IPS-NIHi11 (cell line): ENCODE data around the gene RAB5B.
A peak's percentile ranks its signal among the peaks of the same experiment; 100 is the strongest.
"Not testable (repeated sequence)": the region's sequence is repeated elsewhere in the genome, so short reads cannot be mapped to it uniquely, and the experiment has no call there.

Source experiments
- DNase-seq: peaks from one replicate; pipeline ENCODE4 v3.0.0; 2012; ENCODE audit warnings: mixed read lengths, low spot score

Gene RAB5B

DNA sequence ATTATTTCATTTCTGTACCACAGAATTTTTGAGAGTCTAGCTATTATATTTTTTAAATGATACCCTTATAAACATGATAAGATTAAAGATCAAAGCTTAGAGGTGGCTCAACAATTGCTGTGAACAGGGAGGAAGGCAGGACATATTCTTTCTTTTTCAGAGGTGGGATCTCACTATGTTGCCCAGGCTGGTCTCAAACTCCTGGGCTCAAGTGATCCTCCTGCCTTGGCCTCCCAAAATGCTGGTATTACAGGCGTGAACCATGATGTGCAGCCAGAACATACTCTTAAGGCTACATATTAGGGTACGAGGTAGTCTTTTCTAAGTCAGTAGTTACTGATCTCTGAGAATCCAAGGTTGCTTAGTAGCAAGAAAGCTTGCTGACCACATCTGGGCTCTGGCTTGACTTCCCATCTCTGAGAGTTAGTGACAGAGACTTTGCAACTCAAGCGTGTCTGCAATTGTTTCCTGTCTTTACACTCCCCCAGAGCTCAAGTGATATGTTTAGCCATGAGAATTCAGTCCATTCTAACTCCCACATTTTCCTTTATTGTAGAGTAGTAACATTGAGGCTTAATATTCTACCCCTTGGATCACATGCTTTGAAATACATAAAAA is 8.6 kb downstream of the RAB5B start:
- no peak for DNase-seq

DNA sequence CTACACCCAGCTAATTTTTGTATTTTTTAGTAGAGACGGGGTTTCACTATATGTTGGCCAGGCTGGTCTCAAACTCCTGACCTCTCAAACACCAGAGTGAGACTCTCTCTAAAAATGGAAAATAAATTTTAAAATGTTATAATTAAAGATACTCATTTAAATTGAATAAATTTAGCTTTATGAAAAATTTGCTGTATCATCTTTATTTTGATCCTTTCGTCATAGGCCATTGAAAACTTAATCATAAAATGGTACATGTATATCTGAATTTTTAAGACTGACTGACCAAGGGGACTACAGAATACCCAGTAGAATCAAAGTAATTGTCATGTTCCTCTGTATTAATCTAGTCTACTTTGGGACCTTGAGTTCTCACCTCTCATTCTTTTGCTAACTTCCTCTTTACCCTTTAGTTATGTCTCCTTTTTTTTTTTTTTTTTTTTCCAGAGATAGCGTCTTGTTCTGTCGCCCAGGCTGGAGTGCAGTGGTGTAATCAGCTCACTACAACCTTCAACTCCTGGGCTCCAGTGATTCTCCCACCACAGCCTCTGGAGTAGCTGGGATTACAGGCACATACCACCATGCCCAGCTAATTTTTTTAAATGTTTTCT is 9.5 kb downstream of the RAB5B start:
- DNase-seq = no peak

DNA sequence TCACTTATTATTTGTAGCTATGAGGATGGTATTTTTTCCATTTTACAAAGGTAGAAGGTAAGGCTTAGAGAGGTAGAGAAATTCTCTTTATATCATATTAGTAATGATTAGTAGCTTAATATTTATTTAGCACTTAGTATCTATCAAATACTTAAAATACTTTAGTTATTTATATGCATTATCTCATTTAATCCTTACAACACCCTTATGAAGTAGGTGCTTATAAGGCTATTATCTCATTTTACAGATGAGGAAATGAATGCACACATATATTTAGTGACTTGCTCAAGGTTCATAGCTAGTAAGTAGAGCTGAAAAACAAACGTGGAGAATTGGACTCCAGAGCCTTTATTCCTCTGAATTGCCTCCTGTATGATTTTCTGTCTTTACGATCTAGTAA is 11.0 kb downstream of the RAB5B start:
- DNase-seq = no peak

DNA sequence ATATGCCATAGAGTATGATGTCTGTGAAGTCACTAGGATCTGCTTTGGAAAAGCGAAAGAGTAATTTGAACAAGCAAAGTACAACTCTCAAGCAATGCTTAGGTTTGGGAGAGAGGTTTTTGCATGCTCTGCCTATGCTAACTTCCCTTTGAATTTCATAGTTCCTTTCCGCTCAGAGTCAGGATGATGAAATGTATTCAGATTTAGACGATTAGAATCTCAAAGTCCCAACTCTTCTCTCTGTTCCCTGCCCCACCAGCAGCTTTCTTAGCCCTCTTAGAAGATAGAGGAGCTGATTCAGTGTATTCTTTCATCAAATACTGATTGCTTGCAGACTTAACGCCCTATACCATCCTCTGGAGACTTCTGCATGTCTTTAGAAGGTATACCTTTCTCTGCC is 11.5 kb downstream of the RAB5B start:
- no peak for DNase-seq

DNA sequence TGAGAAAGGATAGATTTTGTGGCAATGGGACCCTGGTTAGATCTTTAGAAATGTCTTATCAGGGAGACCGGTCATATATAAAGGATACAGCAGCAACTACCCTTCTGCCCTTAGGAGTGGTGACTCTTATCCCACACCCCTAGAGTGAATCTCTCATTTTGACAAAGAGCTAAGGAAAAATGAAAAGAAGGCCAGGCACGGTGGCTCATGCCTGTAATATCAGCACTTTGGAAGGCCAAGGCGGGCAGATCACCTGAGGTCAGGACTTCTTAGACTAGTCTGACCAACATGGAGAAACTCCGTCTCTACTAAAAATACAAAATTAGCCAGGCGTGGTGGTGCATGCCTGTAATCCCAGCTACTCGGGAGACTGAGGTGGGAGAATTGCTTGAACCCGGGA is 12.1 kb downstream of the RAB5B start:
- not testable (repeated sequence) for DNase-seq

DNA sequence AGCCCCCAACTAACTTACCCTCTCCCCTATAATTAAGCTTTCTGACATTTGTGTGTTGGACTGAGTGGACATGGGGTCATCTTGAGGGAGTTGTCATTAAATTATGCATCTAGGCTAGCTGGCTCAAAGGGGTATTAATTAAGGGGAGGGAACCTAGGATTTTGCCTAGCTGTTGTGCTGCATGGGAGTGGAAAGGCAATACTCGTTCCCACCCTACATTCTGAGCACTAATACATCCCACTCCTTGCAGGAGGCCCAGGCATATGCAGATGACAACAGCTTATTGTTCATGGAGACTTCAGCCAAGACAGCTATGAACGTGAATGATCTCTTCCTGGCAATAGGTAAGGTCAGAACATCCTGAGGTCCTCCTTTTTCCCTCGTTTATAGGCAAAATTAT is 17.2 kb downstream of the RAB5B start:
- DNase-seq = no peak

DNA sequence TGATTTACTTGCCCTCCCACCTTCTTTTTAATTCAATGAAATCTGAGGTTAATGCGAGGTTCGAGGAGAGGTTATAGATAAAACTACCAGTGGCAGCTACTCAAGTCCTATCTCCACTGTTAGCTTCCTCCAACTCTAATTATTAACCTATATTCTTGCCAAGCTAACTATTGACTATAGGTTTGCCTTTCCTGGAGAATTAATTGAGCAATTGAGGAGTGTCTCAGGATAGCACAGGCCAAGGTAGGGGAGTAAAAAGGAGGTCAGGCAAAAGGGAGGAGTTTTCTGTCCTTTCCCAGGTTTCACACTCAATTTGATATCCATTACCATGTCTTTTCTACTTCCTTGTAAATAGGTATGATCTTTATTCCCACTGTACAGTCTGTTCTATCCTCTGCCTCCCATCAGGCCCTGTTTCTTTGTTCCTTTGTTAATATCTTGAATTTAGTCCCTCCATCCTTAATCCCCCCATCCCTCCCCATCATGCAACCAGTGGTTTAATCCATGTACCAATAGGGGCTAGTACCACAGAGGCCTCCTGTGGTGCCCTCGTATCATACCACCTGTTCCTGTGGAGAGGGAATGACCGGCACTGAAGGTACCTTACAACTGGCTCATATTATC is 19.5 kb downstream of the RAB5B start:
- DNase-seq = no peak

DNA sequence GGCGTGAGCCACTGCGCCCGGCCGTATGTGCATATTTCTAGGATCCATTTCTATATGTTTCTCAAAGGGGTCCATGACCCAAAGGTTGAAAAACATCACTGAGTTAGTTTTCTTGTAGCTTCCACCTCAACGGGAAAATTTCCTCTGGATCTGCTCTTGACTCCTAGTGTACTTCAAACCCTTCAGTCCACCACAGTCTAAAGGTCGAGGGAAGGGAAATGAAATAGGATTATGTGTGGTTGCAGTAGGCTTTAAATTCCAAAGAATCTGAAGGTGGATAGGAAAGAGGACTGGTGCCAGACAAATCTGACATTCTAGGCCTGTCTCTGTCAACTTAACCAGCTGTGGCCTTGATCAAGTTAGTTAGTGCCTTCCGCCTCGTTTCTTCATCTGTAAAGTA is 21.5 kb downstream of the RAB5B start:
- no peak for DNase-seq

DNA sequence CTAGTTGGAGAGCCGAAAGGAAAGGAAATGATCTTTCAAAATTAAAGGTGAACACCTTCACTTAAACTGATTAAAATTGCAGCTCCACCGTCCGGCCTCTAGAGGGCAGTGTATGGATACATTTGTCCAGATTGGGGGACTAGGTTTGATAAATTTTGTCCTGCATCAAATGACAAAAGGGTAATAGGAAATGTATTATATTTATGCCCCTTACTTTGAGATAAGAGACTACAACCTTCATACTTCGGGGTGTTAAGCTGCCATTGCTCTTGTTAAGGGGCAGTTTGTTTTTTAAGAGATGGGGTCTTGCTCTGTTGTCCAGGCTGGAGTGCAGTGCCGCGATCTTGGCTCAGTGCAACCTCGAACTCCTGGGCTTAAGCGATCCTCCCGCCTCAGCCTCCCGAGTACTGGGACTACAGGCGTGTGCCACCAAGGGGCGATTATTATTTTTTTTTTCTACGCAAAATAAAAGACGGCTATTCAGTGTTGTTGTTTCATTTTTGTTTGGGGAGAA is 22.4 kb downstream of the RAB5B start:
- peak; percentile 59 for DNase-seq

DNA sequence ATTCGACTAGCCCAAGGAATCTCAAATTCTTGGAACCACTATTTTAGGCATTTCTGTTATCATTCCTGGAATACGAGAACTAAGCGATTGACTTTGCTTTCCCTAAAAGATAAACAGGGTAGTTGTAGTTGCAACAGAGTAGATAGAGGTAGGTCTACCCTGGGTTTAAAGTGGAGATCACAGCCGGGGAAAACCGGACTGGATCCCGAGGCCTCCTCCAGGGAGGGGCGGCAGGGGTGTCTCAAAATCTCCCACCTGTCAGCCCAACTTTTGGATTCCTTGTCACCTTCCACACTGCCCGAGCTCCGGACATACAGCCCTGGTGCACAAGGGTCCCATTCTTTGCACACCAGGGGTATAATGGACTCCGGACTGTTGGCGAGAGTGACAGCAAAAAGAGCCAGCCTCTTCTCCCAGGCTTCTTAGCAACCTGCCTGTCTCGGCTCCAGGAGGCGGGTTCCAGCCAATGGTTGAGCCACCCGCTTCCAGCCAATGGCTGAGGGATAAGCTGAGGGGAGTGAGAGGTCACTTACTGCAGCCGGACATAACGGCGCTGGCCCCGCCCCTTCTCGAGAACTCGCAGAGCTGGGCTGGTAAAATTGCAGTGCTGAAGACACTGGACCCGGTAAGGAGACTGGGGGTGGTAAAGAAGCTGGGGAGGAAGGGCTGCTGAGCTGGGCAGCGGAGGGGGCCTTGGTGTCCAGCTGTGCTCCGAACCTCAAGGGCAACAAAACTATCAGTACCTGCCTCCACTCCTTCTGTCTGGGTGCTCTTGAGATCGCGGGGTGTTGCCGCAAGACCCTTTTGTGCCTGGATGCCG is 23.0 kb downstream of the RAB5B start, which contains the start of gene SUOX:
Gene SUOX (plus strand): TSS at position 562 of the 820 bp plus-strand sequence. CDS start 4,946 bp downstream, outside the sequence.
- peak; percentile 99 for DNase-seq

DNA sequence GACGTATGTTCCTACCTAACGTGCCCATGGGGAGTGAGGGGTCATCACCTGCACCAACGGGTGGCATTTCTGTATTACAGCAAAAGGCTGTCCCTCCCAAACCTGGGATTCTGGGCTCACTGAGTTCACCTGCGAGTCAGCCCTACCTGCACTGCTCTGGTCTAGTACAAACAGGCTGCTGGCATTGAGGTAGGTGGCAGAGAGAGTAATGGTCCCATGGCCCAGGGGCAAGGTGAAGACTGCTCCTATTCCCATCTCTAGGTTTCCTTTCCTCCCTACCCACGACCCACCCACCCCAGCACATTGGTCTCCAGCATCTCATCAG is 23.6 kb downstream of the RAB5B start:
- DNase-seq = peak; percentile 33

DNA sequence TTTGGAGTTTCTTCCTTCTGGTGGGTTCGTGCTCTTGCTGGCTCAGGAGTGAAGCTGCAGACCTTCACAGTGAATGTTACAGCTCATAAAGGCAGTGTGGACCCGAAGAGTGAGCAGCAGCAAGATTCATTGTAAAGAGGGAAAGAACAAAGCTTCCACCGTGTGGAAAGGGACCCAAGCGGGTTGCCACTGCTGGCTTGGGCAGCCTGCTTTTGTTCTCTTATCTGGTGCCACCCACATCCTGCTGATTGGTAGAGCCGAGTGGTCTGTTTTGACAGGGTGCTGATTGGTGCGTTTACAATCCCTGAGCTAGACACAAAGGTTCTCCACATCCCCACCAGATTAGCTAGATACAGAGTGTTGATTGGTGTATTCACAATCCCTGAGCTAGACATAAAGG is 25.6 kb downstream of the RAB5B start:
- DNase-seq = not testable (repeated sequence)

DNA sequence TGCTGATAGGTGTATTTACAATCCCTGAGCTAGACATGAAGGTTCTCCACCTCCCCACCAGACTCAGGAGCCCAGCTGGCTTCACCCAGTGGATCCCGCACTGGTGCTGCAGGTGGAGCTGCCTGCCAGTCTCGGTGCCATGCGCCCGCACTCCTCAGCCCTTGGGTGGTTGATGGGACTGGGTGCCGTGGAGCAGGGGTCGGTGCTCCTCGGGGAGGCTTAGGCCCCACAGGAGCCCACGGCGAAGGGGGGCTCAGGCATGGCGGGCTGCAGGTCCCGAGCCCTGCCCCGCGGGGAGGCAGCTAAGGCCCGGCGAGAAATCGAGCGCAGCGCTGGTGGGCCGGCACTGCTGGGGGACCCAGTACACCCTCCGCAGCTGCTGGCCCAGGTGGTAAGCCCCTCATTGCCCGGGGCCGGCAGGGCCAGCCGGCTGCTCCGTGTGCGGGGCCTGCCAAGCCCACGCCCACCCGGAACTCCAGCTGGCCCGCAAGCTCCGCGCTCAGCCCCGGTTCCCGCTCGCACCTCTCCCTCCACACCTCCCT is 26.2 kb downstream of the RAB5B start:
- DNase-seq = not testable (repeated sequence)

DNA sequence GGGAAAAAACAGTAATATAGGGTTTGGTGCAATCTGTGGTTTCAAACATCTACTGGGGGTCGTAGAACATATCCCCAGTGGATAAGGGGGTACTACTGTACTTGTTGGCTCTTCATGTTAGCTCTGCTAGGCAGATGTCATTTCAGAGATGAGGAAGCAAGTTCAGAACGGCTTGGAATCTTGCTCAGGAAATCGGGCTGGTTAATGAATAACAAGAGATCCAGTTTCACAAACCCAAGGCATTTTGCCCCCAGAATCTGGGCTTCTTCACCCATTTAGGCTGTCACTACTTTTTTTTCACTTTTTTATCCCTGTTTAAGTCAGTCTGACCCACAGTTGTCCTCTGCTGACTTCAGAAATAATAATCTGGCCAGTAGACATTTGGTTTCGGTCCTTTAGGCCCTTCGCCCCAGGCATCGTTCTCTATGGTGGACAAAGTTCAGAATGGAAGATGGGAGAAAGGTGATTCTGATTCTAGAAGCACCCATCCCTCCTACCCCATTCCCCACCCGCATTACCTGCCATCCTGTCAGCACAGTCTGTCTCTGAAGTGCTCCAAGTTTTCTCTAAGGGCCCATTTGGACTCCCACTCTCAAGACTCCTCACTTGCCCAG is 27.7 kb downstream of the RAB5B start:
- no peak for DNase-seq

DNA sequence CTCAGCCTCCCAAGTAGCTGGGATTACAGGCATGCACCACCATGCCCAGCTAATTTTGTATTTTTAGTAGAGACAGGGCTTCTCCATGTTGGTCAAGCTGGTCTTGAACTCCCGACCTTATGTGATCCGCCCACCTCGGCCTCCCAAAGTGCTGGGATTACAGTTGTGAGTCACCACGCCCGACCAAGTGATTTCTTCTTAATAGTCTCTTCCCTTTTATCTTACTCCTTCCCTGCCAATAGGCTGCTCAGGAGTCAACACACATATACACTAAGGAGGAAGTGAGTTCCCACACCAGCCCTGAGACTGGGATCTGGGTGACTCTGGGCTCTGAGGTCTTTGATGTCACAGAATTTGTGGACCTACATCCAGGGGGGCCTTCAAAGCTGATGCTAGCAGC is 29.5 kb downstream of the RAB5B start:
- DNase-seq = not testable (repeated sequence)

DNA sequence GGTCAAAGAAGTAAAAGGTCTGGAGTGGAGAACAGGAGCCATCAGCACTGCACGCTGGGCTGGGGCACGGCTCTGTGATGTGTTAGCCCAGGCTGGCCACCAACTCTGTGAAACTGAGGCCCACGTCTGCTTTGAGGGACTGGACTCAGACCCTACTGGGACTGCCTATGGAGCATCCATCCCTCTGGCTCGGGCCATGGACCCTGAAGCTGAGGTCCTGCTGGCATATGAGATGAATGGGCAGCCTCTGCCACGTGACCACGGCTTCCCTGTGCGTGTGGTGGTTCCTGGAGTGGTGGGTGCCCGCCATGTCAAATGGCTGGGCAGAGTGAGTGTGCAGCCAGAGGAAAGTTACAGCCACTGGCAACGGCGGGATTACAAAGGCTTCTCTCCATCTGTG is 30.3 kb downstream of the RAB5B start:
- DNase-seq = no peak

DNA sequence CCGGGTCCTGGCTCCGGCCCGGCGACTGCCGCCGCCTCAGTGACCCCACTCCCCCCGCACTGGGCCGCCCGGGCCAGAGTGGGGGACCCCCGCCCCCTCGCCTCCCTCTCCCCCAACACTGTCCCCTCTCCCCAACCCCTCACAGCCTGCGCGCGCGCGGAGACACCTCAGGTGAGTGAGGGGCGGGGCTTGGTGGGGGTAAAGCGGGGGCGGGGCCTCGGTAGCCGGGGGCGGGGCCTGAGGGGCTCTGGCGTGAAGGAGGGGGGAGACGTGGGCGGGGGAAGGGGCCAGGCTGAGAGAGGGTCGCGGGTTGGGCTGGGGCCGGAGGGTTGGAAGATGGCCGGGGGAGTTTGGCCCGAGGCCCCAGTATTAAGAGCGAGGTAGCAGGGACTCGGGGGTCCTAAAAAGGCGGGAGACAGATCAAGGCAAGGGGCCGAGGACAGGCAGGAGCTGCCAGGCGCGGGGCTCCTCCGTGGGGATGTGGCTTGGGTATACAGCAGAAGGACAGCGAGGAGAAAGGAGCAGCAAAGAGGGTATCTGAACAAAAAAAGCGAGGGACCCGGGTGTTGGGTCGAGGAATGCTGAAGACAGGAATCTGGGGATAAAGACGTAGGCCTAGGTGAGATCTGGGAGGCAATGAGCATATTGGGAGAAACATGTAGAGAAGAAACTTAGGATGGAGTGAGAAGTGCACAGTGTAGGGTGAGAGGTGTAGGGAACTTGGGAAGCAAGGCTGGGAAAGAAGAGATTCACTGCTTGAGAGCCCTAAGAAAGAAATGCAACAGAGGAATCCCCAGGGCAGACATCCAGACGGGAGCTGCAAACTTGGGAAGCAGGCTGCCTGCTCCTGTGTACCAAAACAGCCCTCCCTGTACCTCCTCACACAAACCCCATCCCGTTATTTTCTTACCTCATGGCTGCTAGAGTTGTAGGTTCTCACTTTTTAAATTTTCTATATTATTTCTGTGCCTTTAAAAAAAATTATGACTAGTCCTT is 34.0 kb downstream of the RAB5B start:
- DNase-seq = peak; percentile 96

DNA sequence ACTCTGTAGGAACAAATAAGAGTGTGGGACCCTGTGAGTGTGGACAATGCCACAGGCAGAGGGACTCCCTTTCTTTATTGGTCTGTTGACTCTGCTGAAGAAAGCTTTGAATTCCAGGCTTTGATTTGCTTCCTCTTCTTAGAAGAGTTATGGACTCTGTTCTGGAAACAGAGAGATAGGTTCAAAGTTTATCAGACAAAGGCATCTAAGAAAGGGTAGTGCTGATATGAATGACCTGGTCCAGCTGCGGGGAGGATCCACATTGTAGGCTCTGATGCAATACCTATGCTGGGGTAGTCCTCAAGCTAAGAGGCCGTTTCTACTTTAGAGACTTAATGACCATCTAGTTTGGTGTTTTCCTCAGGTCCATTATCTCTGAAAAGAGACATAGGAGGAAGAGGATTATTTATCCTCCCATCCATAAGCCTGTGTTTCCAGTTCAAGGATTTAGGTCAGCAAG is 36.3 kb downstream of the RAB5B start:
- DNase-seq = no peak

DNA sequence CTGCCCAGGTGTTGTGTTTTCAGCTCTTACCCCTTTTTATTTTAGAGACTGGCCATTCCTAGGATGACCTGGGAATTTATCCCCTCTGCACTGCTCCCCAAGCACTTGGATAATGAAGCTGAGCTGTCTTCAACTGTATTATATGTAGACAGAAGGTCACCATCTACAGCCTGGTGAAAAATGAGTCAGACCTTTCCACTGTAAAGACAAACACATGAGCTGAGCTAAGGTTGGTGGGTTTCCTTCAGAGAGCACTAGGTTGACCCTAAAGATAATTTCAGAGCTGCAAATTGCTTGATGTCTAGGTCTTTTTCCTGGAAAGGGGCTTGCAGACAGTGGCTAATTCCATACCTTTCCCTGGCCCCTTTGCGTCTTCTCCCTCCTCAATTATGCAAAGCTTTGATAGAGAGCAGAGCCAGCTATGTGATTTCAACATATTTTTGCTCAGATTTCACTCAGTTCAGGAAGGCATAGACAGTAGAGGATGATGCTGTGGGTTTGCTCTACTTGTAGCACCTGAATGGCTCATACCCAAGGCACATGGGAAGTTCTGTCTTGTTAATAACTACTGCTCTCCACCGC is 37.7 kb downstream of the RAB5B start:
- no peak for DNase-seq

DNA sequence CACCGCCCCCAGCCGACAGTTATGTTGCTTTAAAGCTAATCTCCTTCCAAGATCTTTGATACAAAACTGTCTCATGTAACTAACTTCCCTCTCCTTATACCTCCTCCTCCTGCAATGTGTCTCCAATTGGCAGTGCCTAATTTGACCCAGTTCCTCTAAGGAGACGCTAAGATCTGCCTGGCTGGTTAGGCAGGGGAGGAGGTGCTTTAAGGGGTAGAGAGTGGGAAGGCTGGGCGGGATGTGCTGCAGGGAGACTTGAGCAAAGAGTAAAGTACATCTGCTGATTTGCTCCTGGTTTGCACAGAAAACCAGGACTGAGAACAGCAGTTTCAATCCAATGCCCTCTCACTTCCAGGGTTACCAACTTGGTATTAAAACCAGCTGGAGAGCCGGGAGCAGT is 39.6 kb downstream of the RAB5B start:
- no peak for DNase-seq
